K562 (cell line): ENCODE measurements around the gene POLR1B. TPM values are rescaled to one million over a fixed set of nuclear protein-coding genes. Genes with fewer than 3 reads are reported as not detected.

Experiments used
- MAFF ChIP-seq: IDR thresholded peaks from 2 replicates; pipeline ENCODE4 v1.6.1; 2012; ENCODE audit warnings: low read length, improper control_type of control experiment
- MYBL2 ChIP-seq, 2 experiments: fragments of 450-650 bp in 1 of 2; sonication (generic) in 1 of 2; formaldehyde crosslinking in 1 of 2; IDR thresholded peaks; 2 replicates each; pipeline versions ENCODE4 v1.6.1 to v1.8.1; 2017 to 2022; ENCODE audit warnings: borderline replicate concordance in 1 of 2, inconsistent platforms in 1 of 2, low read depth in 1 of 2, mild to moderate bottlenecking in 1 of 2, missing genetic modification reagents in 1 of 2, moderate library complexity in 1 of 2
- RCOR1 ChIP-seq, 2 experiments: IDR thresholded peaks; 2 replicates each; pipeline ENCODE4 v1.6.1; 2012; ENCODE audit warnings: low read depth in 2 of 2, low read length in 2 of 2, borderline replicate concordance in 1 of 2, improper control_type of control experiment in 1 of 2
- TCF3 ChIP-seq: sonication (generic); formaldehyde crosslinking; IDR thresholded peaks from 2 replicates; pipeline ENCODE4 v1.4.0; 2020; ENCODE audit warnings: mild to moderate bottlenecking, missing genetic modification reagents
- ZNF23 ChIP-seq: fragments of 250-450 bp; sonication (Bioruptor Pico); IDR thresholded peaks from 2 replicates; pipeline ENCODE4 v1.4.0; 2020; ENCODE audit warnings: mild to moderate bottlenecking
- ZNF232 ChIP-seq: sonication (generic); formaldehyde crosslinking; IDR thresholded peaks from 2 replicates; pipeline ENCODE4 v1.8.0; 2022; ENCODE audit warnings: mild to moderate bottlenecking, missing genetic modification reagents
- ZNF551 ChIP-seq: fragments of 250-450 bp; sonication (Bioruptor Pico); IDR thresholded peaks from 2 replicates; pipeline ENCODE4 v1.5.0; 2021; ENCODE audit warnings: mild to moderate bottlenecking, moderate library complexity
- polyA plus RNA-seq, 8 experiments: library from polyadenylated mRNA; depleted of rRNA in 4 of 8; stranded (reverse) in 5 of 8; unstranded in 3 of 8; fragments of >200 nt; fragmentation: Nextera tagmentation in 2 of 8; fragmentation: Illumina TruSeq in 1 of 8; extraction: Ambion mirVana in 2 of 8; extraction: Trizol in 1 of 8; gene quantifications; 2 replicates each; pipeline versions ENCODE4 v1.2.1 to v1.2.3, GENCODE V29; 2011 to 2014; ENCODE audit warnings: inconsistent platforms in 1 of 8, missing spikeins in 1 of 8
- total RNA-seq, 7 experiments: library from RNA; depleted of rRNA in 6 of 7; stranded (reverse); fragments of >200 nt in 6 of 7; fragmentation: Illumina TruSeq in 2 of 7; extraction: Trizol in 2 of 7; gene quantifications; 2 replicates each; pipeline versions ENCODE4 v1.2.1 to v1.2.3, GENCODE V29; 2011 to 2021; ENCODE audit warnings: low replicate concordance in 1 of 7
- TF ChIP-seq, protein P1 (sequence below), 2 experiments: fragments of 450-650 bp; IDR thresholded peaks; 2 replicates each; pipeline ENCODE4 v1.6.1; 2016
- TF ChIP-seq, protein P2 (sequence below): fragments of 450-650 bp; IDR thresholded peaks from 2 replicates; pipeline ENCODE4 v1.7.1; 2018; ENCODE audit warnings: mild to moderate bottlenecking, low read depth; ENCODE audit not compliant: partially characterized antibody
- TF ChIP-seq, protein P3 (sequence below): sonication (generic); formaldehyde crosslinking; IDR thresholded peaks from 2 replicates; pipeline ENCODE4 v1.8.0; 2022; ENCODE audit warnings: missing genetic modification reagents, mild to moderate bottlenecking, borderline replicate concordance
- TF ChIP-seq, protein P4 (sequence below): fragments of 250-450 bp; sonication (Bioruptor Pico); IDR thresholded peaks from 2 replicates; pipeline ENCODE4 v1.8.0; 2022; ENCODE audit warnings: inconsistent platforms
- TF ChIP-seq, protein P5 (sequence below), 3 experiments: fragments of 200-800 bp in 1 of 3; fragments of 250-450 bp in 1 of 3; fragments of 450-650 bp in 1 of 3; sonication (Bioruptor Pico) in 1 of 3; sonication (Bioruptor generic) in 1 of 3; formaldehyde crosslinking in 1 of 3; IDR thresholded peaks; 2 replicates each; pipeline versions ENCODE4 v1.6.1 to v1.8.0; 2016 to 2022; ENCODE audit warnings: mild to moderate bottlenecking in 2 of 3, missing genetic modification characterization in 2 of 3, missing compliant biosample characterization in 1 of 3, moderate library complexity in 1 of 3

The POLR1B gene
- total and polyA plus RNA-seq, 9 of the 15 experiments (the other 6 are each of a cell fraction or from before 2014, with no cell fraction given): 19.8 to 55.1 (median 40.2) TPM

DNA sequence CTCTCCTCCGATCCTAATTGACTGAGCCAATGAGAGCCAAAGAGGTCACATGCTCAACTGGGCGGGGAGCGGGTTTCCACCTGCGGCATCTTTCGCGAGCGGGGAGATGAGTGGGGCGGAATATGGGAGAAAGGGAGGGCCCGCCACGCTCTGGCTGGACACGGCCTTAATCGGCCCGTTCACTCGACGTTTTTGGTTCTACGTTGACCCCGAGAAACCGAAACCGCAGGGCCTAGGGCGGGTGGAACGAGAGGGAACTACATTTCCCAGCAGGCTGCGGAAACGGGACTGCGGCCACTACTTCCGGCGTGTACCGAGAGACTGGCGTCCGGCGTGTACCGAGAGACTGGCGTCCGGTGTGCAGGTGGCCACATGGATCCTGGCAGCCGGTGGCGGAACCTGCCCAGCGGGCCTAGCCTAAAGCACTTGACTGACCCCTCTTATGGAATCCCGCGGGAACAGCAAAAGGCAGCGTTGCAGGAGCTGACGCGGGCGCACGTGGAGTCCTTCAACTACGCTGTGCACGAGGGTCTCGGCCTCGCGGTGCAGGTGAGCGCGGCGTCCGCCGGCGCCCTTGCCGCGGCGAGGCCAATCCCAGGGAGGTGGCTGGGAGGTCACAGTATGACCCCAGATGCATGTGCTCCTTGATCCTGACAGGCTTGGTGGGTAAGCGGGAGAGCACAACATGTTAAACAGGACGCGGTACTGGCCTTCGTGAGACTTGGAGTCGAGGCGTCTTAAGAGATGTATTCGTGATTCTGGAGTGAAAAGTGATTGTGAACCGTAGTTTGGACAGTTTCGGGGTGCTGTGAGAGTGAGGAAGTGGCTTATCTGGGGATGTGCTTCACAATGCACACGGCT is at the start of gene POLR1B (continued):
- TF ChIP-seq, protein P1, sequence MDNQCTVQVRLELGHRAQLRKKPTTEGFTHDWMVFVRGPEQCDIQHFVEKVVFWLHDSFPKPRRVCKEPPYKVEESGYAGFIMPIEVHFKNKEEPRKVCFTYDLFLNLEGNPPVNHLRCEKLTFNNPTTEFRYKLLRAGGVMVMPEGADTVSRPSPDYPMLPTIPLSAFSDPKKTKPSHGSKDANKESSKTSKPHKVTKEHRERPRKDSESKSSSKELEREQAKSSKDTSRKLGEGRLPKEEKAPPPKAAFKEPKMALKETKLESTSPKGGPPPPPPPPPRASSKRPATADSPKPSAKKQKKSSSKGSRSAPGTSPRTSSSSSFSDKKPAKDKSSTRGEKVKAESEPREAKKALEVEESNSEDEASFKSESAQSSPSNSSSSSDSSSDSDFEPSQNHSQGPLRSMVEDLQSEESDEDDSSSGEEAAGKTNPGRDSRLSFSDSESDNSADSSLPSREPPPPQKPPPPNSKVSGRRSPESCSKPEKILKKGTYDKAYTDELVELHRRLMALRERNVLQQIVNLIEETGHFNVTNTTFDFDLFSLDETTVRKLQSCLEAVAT (IDR thresholded peaks at IDR 0.05): peak in 1 of 2 experiments; percentile 26; a peak in 1 of 4 replicates
- TF ChIP-seq ZNF551 (CRISPR knock-in tag) (no peak), ZNF232 (CRISPR knock-in tag) (0 out of 2 replicates have a peak, but pooled peaks have one; percentile 13), TCF3 (no peak; the same call in 1 of the 2 replicates), MYBL2 (IDR thresholded peaks at IDR 0.05; ENCODE audit: low read depth) (no peak), MYBL2 (CRISPR knock-in tag; IDR thresholded peaks at IDR 0.05; ENCODE audit: borderline replicate concordance) (no peak), RCOR1 (IDR thresholded peaks at IDR 0.05; ENCODE audit: borderline replicate concordance in 1 of 2, low read depth in 2 of 2, low read length in 2 of 2) (no peak; a peak in 1 of 4 replicates), MAFF (no peak), ZNF23 (no peak)
- TF ChIP-seq, protein P2, sequence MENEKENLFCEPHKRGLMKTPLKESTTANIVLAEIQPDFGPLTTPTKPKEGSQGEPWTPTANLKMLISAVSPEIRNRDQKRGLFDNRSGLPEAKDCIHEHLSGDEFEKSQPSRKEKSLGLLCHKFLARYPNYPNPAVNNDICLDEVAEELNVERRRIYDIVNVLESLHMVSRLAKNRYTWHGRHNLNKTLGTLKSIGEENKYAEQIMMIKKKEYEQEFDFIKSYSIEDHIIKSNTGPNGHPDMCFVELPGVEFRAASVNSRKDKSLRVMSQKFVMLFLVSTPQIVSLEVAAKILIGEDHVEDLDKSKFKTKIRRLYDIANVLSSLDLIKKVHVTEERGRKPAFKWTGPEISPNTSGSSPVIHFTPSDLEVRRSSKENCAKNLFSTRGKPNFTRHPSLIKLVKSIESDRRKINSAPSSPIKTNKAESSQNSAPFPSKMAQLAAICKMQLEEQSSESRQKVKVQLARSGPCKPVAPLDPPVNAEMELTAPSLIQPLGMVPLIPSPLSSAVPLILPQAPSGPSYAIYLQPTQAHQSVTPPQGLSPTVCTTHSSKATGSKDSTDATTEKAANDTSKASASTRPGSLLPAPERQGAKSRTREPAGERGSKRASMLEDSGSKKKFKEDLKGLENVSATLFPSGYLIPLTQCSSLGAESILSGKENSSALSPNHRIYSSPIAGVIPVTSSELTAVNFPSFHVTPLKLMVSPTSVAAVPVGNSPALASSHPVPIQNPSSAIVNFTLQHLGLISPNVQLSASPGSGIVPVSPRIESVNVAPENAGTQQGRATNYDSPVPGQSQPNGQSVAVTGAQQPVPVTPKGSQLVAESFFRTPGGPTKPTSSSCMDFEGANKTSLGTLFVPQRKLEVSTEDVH: peak; percentile 69
- TF ChIP-seq, protein P3, sequence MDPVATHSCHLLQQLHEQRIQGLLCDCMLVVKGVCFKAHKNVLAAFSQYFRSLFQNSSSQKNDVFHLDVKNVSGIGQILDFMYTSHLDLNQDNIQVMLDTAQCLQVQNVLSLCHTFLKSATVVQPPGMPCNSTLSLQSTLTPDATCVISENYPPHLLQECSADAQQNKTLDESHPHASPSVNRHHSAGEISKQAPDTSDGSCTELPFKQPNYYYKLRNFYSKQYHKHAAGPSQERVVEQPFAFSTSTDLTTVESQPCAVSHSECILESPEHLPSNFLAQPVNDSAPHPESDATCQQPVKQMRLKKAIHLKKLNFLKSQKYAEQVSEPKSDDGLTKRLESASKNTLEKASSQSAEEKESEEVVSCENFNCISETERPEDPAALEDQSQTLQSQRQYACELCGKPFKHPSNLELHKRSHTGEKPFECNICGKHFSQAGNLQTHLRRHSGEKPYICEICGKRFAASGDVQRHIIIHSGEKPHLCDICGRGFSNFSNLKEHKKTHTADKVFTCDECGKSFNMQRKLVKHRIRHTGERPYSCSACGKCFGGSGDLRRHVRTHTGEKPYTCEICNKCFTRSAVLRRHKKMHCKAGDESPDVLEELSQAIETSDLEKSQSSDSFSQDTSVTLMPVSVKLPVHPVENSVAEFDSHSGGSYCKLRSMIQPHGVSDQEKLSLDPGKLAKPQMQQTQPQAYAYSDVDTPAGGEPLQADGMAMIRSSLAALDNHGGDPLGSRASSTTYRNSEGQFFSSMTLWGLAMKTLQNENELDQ (CRISPR knock-in tag): no peak
- TF ChIP-seq, protein P4, sequence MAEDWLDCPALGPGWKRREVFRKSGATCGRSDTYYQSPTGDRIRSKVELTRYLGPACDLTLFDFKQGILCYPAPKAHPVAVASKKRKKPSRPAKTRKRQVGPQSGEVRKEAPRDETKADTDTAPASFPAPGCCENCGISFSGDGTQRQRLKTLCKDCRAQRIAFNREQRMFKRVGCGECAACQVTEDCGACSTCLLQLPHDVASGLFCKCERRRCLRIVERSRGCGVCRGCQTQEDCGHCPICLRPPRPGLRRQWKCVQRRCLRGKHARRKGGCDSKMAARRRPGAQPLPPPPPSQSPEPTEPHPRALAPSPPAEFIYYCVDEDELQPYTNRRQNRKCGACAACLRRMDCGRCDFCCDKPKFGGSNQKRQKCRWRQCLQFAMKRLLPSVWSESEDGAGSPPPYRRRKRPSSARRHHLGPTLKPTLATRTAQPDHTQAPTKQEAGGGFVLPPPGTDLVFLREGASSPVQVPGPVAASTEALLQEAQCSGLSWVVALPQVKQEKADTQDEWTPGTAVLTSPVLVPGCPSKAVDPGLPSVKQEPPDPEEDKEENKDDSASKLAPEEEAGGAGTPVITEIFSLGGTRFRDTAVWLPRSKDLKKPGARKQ (CRISPR knock-in tag): no peak
- TF ChIP-seq, protein P5, sequence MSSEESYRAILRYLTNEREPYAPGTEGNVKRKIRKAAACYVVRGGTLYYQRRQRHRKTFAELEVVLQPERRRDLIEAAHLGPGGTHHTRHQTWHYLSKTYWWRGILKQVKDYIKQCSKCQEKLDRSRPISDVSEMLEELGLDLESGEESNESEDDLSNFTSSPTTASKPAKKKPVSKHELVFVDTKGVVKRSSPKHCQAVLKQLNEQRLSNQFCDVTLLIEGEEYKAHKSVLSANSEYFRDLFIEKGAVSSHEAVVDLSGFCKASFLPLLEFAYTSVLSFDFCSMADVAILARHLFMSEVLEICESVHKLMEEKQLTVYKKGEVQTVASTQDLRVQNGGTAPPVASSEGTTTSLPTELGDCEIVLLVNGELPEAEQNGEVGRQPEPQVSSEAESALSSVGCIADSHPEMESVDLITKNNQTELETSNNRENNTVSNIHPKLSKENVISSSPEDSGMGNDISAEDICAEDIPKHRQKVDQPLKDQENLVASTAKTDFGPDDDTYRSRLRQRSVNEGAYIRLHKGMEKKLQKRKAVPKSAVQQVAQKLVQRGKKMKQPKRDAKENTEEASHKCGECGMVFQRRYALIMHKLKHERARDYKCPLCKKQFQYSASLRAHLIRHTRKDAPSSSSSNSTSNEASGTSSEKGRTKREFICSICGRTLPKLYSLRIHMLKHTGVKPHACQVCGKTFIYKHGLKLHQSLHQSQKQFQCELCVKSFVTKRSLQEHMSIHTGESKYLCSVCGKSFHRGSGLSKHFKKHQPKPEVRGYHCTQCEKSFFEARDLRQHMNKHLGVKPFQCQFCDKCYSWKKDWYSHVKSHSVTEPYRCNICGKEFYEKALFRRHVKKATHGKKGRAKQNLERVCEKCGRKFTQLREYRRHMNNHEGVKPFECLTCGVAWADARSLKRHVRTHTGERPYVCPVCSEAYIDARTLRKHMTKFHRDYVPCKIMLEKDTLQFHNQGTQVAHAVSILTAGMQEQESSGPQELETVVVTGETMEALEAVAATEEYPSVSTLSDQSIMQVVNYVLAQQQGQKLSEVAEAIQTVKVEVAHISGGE (CRISPR knock-in tag; IDR thresholded peaks at IDR 0.05): peak; percentile 89 to 98 (median 97)
